22Rv1 (cell line): ENCODE data around the gene SNX22.

Source experiments
- ZFX ChIP-seq: fragments of 450-650 bp; IDR thresholded peaks from 2 replicates; pipeline ENCODE4 v1.6.1; 2017; ENCODE audit warnings: antibody characterized with exemption, borderline replicate concordance
- TF ChIP-seq, protein P1 (sequence below): fragments of 450-650 bp; IDR thresholded peaks from 2 replicates; pipeline ENCODE4 v1.5.1; 2017; ENCODE audit warnings: mild to moderate bottlenecking

- TF ChIP-seq, protein P1, sequence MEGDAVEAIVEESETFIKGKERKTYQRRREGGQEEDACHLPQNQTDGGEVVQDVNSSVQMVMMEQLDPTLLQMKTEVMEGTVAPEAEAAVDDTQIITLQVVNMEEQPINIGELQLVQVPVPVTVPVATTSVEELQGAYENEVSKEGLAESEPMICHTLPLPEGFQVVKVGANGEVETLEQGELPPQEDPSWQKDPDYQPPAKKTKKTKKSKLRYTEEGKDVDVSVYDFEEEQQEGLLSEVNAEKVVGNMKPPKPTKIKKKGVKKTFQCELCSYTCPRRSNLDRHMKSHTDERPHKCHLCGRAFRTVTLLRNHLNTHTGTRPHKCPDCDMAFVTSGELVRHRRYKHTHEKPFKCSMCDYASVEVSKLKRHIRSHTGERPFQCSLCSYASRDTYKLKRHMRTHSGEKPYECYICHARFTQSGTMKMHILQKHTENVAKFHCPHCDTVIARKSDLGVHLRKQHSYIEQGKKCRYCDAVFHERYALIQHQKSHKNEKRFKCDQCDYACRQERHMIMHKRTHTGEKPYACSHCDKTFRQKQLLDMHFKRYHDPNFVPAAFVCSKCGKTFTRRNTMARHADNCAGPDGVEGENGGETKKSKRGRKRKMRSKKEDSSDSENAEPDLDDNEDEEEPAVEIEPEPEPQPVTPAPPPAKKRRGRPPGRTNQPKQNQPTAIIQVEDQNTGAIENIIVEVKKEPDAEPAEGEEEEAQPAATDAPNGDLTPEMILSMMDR = no peak
- TF ChIP-seq ZFX = no peak
Observed at GRCh38 chr15:64132217-64132616, 19.3 kb upstream of the SNX22 start.
